ENCODE data around the gene OTUD5.

Gene OTUD5

DNA sequence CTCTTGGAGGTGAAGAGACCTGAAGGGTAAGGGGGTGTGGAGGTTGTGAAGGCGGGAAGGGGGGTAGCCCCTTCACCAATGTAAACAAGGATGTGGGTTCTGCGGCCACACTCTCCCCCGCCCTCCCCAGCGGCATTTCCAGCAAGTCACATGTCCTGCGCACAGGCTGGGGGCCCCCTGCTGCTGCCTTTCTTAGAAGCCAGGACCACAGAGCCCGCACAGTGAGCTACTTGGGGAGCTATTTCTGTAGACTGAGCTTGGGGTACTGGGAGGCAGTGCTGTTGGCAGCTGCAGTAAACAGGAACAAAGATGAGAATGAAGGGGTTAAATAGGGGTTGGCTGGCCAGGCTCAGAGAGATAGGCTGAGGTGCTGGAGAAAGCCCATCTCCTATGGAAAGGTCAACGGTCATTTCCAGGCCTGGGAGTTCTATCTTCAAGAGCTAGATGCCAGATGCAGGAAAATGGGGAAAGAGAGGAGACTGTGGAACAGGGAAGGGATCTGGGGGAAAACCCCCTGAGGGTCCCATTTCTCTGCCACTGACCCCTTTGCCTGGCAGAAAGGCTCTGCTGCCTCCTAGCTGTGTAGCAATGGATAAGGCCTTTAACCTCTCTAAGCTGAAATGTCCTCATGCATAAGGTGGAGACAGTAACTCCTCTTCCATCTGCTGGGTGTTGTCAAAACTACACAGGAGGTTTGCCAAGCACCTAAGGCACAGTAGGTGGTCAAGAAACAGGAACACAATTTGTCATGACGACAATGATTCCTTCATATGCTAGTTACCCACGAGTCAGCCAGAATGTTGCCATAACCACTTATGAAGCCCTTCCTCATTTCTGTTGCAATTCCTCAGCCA is 20.1 kb downstream of the OTUD5 start:
- Histone ChIP-seq H3K9me2 (ENCODE audit: low read depth, low read length) (no peaks in the 10 kb centered on the region), H3K79me2 (ENCODE audit: insufficient read depth, low read length) (no peaks in the 10 kb centered on the region), H3F3A (ENCODE audit: insufficient read depth, low read length) (no peaks in the 10 kb centered on the region), H2AFZ (ENCODE audit: low read length) (no peak overlapping the region), H3K27ac (ENCODE audit: low read depth, low read length, poor library complexity, severe bottlenecking) (peak overlapping the region; percentile 99), H3K4me2 (ENCODE audit: low read length) (peak overlapping the region; percentile 70), H3K9me3 (ENCODE audit: low read length) (no peaks in the 10 kb centered on the region), H3K27me3 (ENCODE audit: insufficient read depth, low read length) (no peaks in the 10 kb centered on the region), H4K20me1 (ENCODE audit: insufficient read depth, low read length) (no peaks in the 10 kb centered on the region), H3K4me1 (ENCODE audit: insufficient read depth, low read length, severe bottlenecking) (peaks cover 81% of the 10 kb centered on the region), H3K36me3 (ENCODE audit: insufficient read depth, low read length) (peaks cover 32% of the 10 kb centered on the region), H3K4me3 (ENCODE audit: low read depth, low read length, poor library complexity, severe bottlenecking) (peak overlapping the region; percentile 43), H3K9ac (ENCODE audit: low read length) (peak overlapping the region; percentile 57)
- no peak for TF ChIP-seq EZH2 (IDR thresholded peaks at IDR 0.05; ENCODE audit: borderline replicate concordance, low read length)
- TF ChIP-seq, protein P1, sequence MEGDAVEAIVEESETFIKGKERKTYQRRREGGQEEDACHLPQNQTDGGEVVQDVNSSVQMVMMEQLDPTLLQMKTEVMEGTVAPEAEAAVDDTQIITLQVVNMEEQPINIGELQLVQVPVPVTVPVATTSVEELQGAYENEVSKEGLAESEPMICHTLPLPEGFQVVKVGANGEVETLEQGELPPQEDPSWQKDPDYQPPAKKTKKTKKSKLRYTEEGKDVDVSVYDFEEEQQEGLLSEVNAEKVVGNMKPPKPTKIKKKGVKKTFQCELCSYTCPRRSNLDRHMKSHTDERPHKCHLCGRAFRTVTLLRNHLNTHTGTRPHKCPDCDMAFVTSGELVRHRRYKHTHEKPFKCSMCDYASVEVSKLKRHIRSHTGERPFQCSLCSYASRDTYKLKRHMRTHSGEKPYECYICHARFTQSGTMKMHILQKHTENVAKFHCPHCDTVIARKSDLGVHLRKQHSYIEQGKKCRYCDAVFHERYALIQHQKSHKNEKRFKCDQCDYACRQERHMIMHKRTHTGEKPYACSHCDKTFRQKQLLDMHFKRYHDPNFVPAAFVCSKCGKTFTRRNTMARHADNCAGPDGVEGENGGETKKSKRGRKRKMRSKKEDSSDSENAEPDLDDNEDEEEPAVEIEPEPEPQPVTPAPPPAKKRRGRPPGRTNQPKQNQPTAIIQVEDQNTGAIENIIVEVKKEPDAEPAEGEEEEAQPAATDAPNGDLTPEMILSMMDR (IDR thresholded peaks at IDR 0.05; ENCODE audit: low read length): peak; percentile 51

DNA sequence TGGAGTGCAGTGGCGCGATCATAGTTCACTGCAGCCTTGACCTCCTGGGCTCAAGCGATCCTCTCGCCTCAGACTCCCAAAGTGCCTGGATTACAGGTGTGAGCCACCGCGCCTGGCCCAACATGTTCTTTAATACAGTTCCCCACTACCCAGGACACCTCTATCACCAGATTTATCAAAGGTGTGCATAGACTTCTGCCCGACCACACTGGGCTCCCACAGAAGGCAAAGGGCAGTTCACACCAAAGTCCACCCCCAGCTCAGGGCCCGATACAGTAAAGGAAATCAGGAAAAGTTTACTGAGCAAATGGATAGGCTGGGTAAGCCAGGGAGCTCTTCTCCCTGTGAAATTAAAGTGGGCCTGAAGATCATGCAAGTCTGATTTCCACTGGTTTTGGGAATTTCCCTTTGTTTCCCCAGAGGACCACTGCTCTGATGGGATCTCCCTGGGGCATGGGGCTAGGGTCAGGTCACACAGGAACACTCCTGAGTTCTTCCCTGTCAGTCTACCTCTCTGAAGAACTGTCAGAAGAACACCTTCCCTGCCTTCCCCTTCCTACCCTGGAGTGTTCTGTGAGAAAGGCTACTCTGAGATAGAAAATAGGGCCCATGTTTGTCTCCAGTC is 20.9 kb downstream of the OTUD5 start:
- Histone ChIP-seq H3F3A (ENCODE audit: insufficient read depth, low read length) (no peaks in the 10 kb centered on the region), H3K27me3 (ENCODE audit: insufficient read depth, low read length) (no peaks in the 10 kb centered on the region), H4K20me1 (ENCODE audit: insufficient read depth, low read length) (no peaks in the 10 kb centered on the region), H3K4me2 (ENCODE audit: low read length) (peak overlapping the region; percentile 70; the same call in 1 of the 2 replicates), H2AFZ (ENCODE audit: low read length) (no peak overlapping the region), H3K9me3 (ENCODE audit: low read length) (no peaks in the 10 kb centered on the region), H3K4me3 (ENCODE audit: low read depth, low read length, poor library complexity, severe bottlenecking) (no peak overlapping the region), H3K9me2 (ENCODE audit: low read depth, low read length) (no peaks in the 10 kb centered on the region), H3K79me2 (ENCODE audit: insufficient read depth, low read length) (no peaks in the 10 kb centered on the region), H3K9ac (ENCODE audit: low read length) (peak overlapping the region; percentile 47; the same call in 1 of the 2 replicates), H3K4me1 (ENCODE audit: insufficient read depth, low read length, severe bottlenecking) (peaks cover 74% of the 10 kb centered on the region), H3K36me3 (ENCODE audit: insufficient read depth, low read length) (peaks cover 32% of the 10 kb centered on the region), H3K27ac (ENCODE audit: low read depth, low read length, poor library complexity, severe bottlenecking) (peak overlapping the region; percentile 99)
- no peak for TF ChIP-seq EZH2 (IDR thresholded peaks at IDR 0.05; ENCODE audit: borderline replicate concordance, low read length)

DNA sequence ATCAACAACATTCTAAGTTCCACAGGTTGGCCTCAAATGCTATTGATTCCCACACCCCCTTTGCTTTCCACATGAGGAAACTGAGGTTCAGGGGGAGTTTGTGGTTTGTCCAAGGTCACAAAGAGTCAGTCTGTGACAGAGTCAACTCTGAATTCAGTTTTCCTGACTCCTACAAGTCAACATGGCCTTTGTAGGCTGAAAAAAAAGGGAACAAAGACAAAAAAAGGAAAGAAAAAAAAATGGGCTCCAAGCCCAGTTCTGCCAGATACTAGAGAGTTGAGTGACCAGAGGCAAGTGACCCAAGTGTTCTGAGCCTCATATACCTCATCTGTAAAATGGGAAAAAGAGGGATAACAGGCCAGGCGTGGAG is 22.1 kb downstream of the OTUD5 start:
- peak overlapping the region; percentile 77 for H3K27ac ChIP-seq (ENCODE audit: low read depth, low read length, poor library complexity, severe bottlenecking)
- H3K4me3 ChIP-seq (ENCODE audit: low read depth, low read length, poor library complexity, severe bottlenecking): no peak overlapping the region
- H4K20me1 ChIP-seq (ENCODE audit: insufficient read depth, low read length): no peaks in the 10 kb centered on the region
- peaks cover 62% of the 10 kb centered on the region for H3K4me1 ChIP-seq (ENCODE audit: insufficient read depth, low read length, severe bottlenecking)
- no peak overlapping the region for H3K9ac ChIP-seq (ENCODE audit: low read length)
- TF ChIP-seq, protein P1 (IDR thresholded peaks at IDR 0.05; ENCODE audit: low read length): no peak
- no peak for TF ChIP-seq EZH2 (IDR thresholded peaks at IDR 0.05; ENCODE audit: borderline replicate concordance, low read length)
- no peaks in the 10 kb centered on the region for H3K9me3 ChIP-seq (ENCODE audit: low read length)
- H2AFZ ChIP-seq (ENCODE audit: low read length): no peak overlapping the region
- H3K36me3 ChIP-seq (ENCODE audit: insufficient read depth, low read length): peaks cover 35% of the 10 kb centered on the region
- H3K4me2 ChIP-seq (ENCODE audit: low read length): no peak overlapping the region
- no peaks in the 10 kb centered on the region for H3K79me2 ChIP-seq (ENCODE audit: insufficient read depth, low read length)
- no peaks in the 10 kb centered on the region for H3F3A ChIP-seq (ENCODE audit: insufficient read depth, low read length)
- no peaks in the 10 kb centered on the region for H3K9me2 ChIP-seq (ENCODE audit: low read depth, low read length)
- H3K27me3 ChIP-seq (ENCODE audit: insufficient read depth, low read length): no peaks in the 10 kb centered on the region
